A673 (cell line): ENCODE results near the gene RS1. TPM values are rescaled to one million over a fixed set of nuclear protein-coding genes. Genes with fewer than 3 reads are reported as not detected.

Experiments used
- BruUV-seq: library from RNA; stranded (reverse); fragments of 400-500 nt; replicated peaks from 2 replicates; lab custom pipeline; 2021; lab: Mats Ljungman, UMichigan
- CTCF ChIA-PET: fragments of 300-600 bp; sonication (Branson Sonifier 250); formaldehyde crosslinking; loops from one replicate; lab custom pipeline; 2022; ENCODE audit warnings: antibody characterized with exemption; lab: Charles Lee
- POLR2A ChIA-PET: fragments of 300-600 bp; sonication (Branson Sonifier 250); formaldehyde crosslinking; loops from one replicate; lab custom pipeline; 2022; ENCODE audit warnings: antibody characterized with exemption; ENCODE audit not compliant: low non-redundant PET; lab: Charles Lee
- DNase-seq: peaks from one replicate; pipeline ENCODE4 v3.0.0-alpha.2; 2015; ENCODE audit warnings: low spot score
- H3K27ac ChIP-seq: fragments of 200-600 bp; sonication (generic); 2 replicates; pipeline ENCODE4 v1.5.1; 2016; ENCODE audit warnings: mixed run types, low read depth, mild to moderate bottlenecking, mixed read lengths, antibody characterized with exemption, low read length; ENCODE audit not compliant: poor library complexity, severe bottlenecking
- H3K27me3 ChIP-seq: fragments of 200-600 bp; sonication (generic); replicated peaks from 2 replicates; pipeline ENCODE4 v1.6.1; 2017; ENCODE audit warnings: mixed run types, low read depth, mild to moderate bottlenecking, mixed read lengths, antibody characterized with exemption, low read length; ENCODE audit not compliant: insufficient read depth, poor library complexity
- H3K36me3 ChIP-seq: fragments of 200-600 bp; sonication (generic); 2 replicates; pipeline ENCODE4 v1.6.1; 2016; ENCODE audit warnings: mixed run types, mild to moderate bottlenecking, mixed read lengths, antibody characterized with exemption, low read length; ENCODE audit not compliant: insufficient read depth, poor library complexity, severe bottlenecking
- H3K4me1 ChIP-seq: fragments of 200-600 bp; sonication (generic); 2 replicates; pipeline ENCODE4 v1.6.1; 2017; ENCODE audit warnings: mixed run types, mild to moderate bottlenecking, mixed read lengths, antibody characterized with exemption, low read length; ENCODE audit not compliant: insufficient read depth, poor library complexity, severe bottlenecking
- H3K4me3 ChIP-seq: fragments of 200-600 bp; sonication (generic); 2 replicates; pipeline ENCODE4 v1.5.1; 2016; ENCODE audit warnings: low read depth, mixed run types, mild to moderate bottlenecking, mixed read lengths, low read length; ENCODE audit not compliant: poor library complexity, severe bottlenecking
- H3K9me3 ChIP-seq: fragments of 200-600 bp; sonication (generic); 2 replicates; pipeline ENCODE4 v1.6.1; 2016; ENCODE audit warnings: mixed run types, low read depth, mild to moderate bottlenecking, mixed read lengths, antibody characterized with exemption, low read length; ENCODE audit not compliant: poor library complexity, severe bottlenecking
- CTCF ChIP-seq: fragments of 300-800, 200-600 bp; sonication (generic); conservative IDR thresholded peaks from 2 replicates; pipeline ENCODE4 v1.5.1; 2017; ENCODE audit warnings: low read depth, mild to moderate bottlenecking, antibody characterized with exemption, low read length, moderate library complexity, mixed read lengths
- EZH2 ChIP-seq: fragments of 200-600 bp; sonication (generic); IDR thresholded peaks from 2 replicates; pipeline ENCODE4 v1.6.1; 2017; ENCODE audit warnings: borderline replicate concordance, low read depth, mild to moderate bottlenecking, mixed read lengths, antibody characterized with exemption, low read length; ENCODE audit not compliant: poor library complexity, severe bottlenecking
- intact Hi-C: fragments of 100-400 bp; cut with micrococcal nuclease; formaldehyde crosslinking; loops from one replicate; pipeline ENCODE4 v1.10.0; 2022; ENCODE audit not compliant: unreplicated experiment
- total RNA-seq: library from RNA; stranded (reverse); gene quantifications from 2 replicates; pipeline ENCODE4 v1.2.3, GENCODE V29; 2021

The RS1 gene
- total RNA-seq, 1 experiment from 2014 or later: not detected

GRCh38 chrX:18664947-18665346 is 7.0 kb downstream of the RS1 start:
- CTCF ChIA-PET: no interaction called here
- no peaks in the 10 kb centered on the region for H3K27me3 ChIP-seq
- H3K36me3 ChIP-seq: no peaks in the 10 kb centered on the region
- no peak for DNase-seq
- BruUV-seq: no TSS peak
- H3K4me3 ChIP-seq: no peak overlapping the region
- POLR2A ChIA-PET: no interaction called here
- intact Hi-C loops: no loop called here
- no peaks in the 10 kb centered on the region for H3K4me1 ChIP-seq
- no peak overlapping the region for H3K27ac ChIP-seq
- H3K9me3 ChIP-seq: no peaks in the 10 kb centered on the region
- TF ChIP-seq CTCF (0 out of 2 replicates have a peak, but pooled peaks have one; percentile 9), EZH2 (no peak)

- DNase-seq: no peak
- no TSS peak for BruUV-seq
- Histone ChIP-seq H3K9me3 (no peaks in the 10 kb centered on the region), H3K27ac (no peak overlapping the region), H3K4me1 (no peaks in the 10 kb centered on the region), H3K36me3 (no peaks in the 10 kb centered on the region), H3K27me3 (no peaks in the 10 kb centered on the region), H3K4me3 (no peak overlapping the region)
- TF ChIP-seq EZH2 (no peak), CTCF (no peak)
- CTCF ChIA-PET: no interaction called here
- intact Hi-C loops: no loop called here
- POLR2A ChIA-PET: no interaction called here
These were observed 10.6 kb downstream of the RS1 start for GRCh38 chrX:18661273-18661672.

- Histone ChIP-seq H3K9me3 (no peaks in the 10 kb centered on the region), H3K27ac (no peak overlapping the region), H3K27me3 (no peaks in the 10 kb centered on the region), H3K4me3 (no peak overlapping the region), H3K4me1 (no peaks in the 10 kb centered on the region), H3K36me3 (no peaks in the 10 kb centered on the region)
- ChIA-PET POLR2A (no interaction called here), CTCF (no interaction called here)
- intact Hi-C loops: no loop called here
- TF ChIP-seq EZH2 (no peak), CTCF (no peak)
- BruUV-seq: no TSS peak
- DNase-seq: no peak
These were observed 16.8 kb downstream of the RS1 start for GRCh38 chrX:18654875-18655836.
